Fibroblast of lung (primary cell): ENCODE results near the gene APOC4.

Source experiments
- CTCF ChIP-seq, 2 donors: IDR thresholded peaks in 1 of 2; conservative IDR thresholded peaks in 1 of 2; 1 replicate in 1 of 2; 2 replicates in 1 of 2; pipeline ENCODE4 v1.5.1; 2011 to 2012; ENCODE audit warnings: low read length in 2 of 2, control low read depth in 1 of 2, inconsistent platforms in 1 of 2, low read depth in 1 of 2, mild to moderate bottlenecking in 1 of 2
- EZH2 ChIP-seq: IDR thresholded peaks from 2 replicates; pipeline ENCODE4 v1.5.1; 2012; ENCODE audit warnings: low read length, control low read depth, mild to moderate bottlenecking; ENCODE audit errors: missing control alignments

- no peak for TF ChIP-seq CTCF (conservative IDR thresholded peaks at IDR 0.05 in 1 of 2, IDR thresholded peaks at IDR 0.05 in 1 of 2; ENCODE audit: low read depth in 1 of 2, low read length in 2 of 2)
- TF ChIP-seq EZH2 = no peak
Measured at GRCh38 chr19:44972802-44973201, 30.8 kb downstream of the APOC4 start.
